DMS114 treated with DMSO at 0.1 percent for 48 hours (cell line): ENCODE measurements around the gene NOS3.

Experiments
- DNase-seq: peaks from one replicate; lab custom pipeline; 2025; ENCODE audit not compliant: unreplicated experiment; lab: John Stamatoyannopoulos, UW

Gene NOS3

GRCh38 chr7:151053751-151054150 lies 62.9 kb downstream of the NOS3 start:
- DNase-seq: no peak

GRCh38 chr7:151056283-151056665 lies 65.5 kb downstream of the NOS3 start:
- DNase-seq: no peak

- no peak for DNase-seq
These were observed 66.1 kb downstream of the NOS3 start for GRCh38 chr7:151056666-151057505.

- DNase-seq: no peak
These were observed 66.7 kb downstream of the NOS3 start, which contains the start of gene CDK5 for GRCh38 chr7:151057506-151057988. Gene CDK5, minus strand, starts transcription at chr7:151057897. Its CDS starts 49 bp downstream, at chr7:151057848.

GRCh38 chr7:151057989-151058780 lies 67.4 kb downstream of the NOS3 start:
- DNase-seq: peak; percentile 98

- DNase-seq: no peak
These were observed 68.1 kb downstream of the NOS3 start for GRCh38 chr7:151058781-151059366.

GRCh38 chr7:151059367-151060112 lies 68.7 kb downstream of the NOS3 start, which contains the start of gene SLC4A2:
Gene SLC4A2, plus strand, starts transcription at chr7:151059589. Its CDS starts 2,399 bp downstream, at chr7:151061988.
- DNase-seq: peak; percentile 55

GRCh38 chr7:151060113-151060415 lies 69.2 kb downstream of the NOS3 start:
- no peak for DNase-seq

- no peak for DNase-seq
These were observed 69.8 kb downstream of the NOS3 start for GRCh38 chr7:151060416-151061212.

- no peak for DNase-seq
These were observed 70.6 kb downstream of the NOS3 start for GRCh38 chr7:151061213-151062110.

- no peak for DNase-seq
These were observed 71.2 kb downstream of the NOS3 start for GRCh38 chr7:151062111-151062398.

GRCh38 chr7:151062399-151063211 lies 71.8 kb downstream of the NOS3 start:
- no peak for DNase-seq

GRCh38 chr7:151063212-151063561 lies 72.4 kb downstream of the NOS3 start:
- DNase-seq: no peak
